T follicular helper cell (primary cell): ENCODE results near the gene CGN.
"Not testable (repeated sequence)": the region's sequence is repeated elsewhere in the genome, so short reads cannot be mapped to it uniquely, and the experiment has no call there.

Experiments
- DNase-seq: peaks from one replicate; pipeline ENCODE4 v3.0.0-alpha.2; 2020; ENCODE audit warnings: low read depth

The CGN gene

GRCh38 chr1:151502035-151502700 is 9.0 kb upstream of the CGN start:
- DNase-seq = no peak

- DNase-seq = no peak
These were observed 8.1 kb upstream of the CGN start for GRCh38 chr1:151502859-151503780.

GRCh38 chr1:151504252-151504651 is 6.9 kb upstream of the CGN start:
- DNase-seq = no peak

- no peak for DNase-seq
These were observed 6.4 kb upstream of the CGN start for GRCh38 chr1:151504759-151505158.

- DNase-seq = no peak
These were observed 2.4 kb upstream of the CGN start for GRCh38 chr1:151508833-151509232.

GRCh38 chr1:151509350-151510019 is 1.7 kb upstream of the CGN start:
- DNase-seq = no peak

- DNase-seq = no peak
These were observed 1.2 kb upstream of the CGN start for GRCh38 chr1:151510020-151510405.

- DNase-seq = no peak
These were observed 602 bp upstream of the CGN start for GRCh38 chr1:151510614-151510956.

GRCh38 chr1:151511636-151512215 is 539 bp downstream of the CGN start:
- peak; percentile 9 for DNase-seq

GRCh38 chr1:151512326-151512725 is 1.1 kb downstream of the CGN start:
- DNase-seq = no peak

GRCh38 chr1:151512801-151513625 is 1.8 kb downstream of the CGN start:
- no peak for DNase-seq

GRCh38 chr1:151513626-151514121 is 2.5 kb downstream of the CGN start:
- no peak for DNase-seq

- no peak for DNase-seq
These were observed 3.2 kb downstream of the CGN start for GRCh38 chr1:151514366-151514765.

GRCh38 chr1:151515265-151515664 is 4.1 kb downstream of the CGN start:
- DNase-seq = no peak

- DNase-seq = no peak
These were observed 4.9 kb downstream of the CGN start for GRCh38 chr1:151516031-151516511.

GRCh38 chr1:151518431-151518830 is 7.2 kb downstream of the CGN start:
- no peak for DNase-seq

GRCh38 chr1:151518936-151519335 is 7.7 kb downstream of the CGN start:
- DNase-seq = no peak

- DNase-seq = no peak
These were observed 8.5 kb downstream of the CGN start for GRCh38 chr1:151519667-151520066.

GRCh38 chr1:151520359-151520758 is 9.2 kb downstream of the CGN start:
- DNase-seq = no peak

GRCh38 chr1:151522427-151522826 is 11.2 kb downstream of the CGN start:
- DNase-seq = not testable (repeated sequence)

GRCh38 chr1:151523326-151523725 is 12.1 kb downstream of the CGN start:
- DNase-seq = no peak
